ENCODE measurements around the gene SPRY4.

- TF ChIP-seq CTCF (conservative IDR thresholded peaks at IDR 0.05) (no peak), ZFX (IDR thresholded peaks at IDR 0.05) (no peak)
These were observed 5.2 kb upstream of the SPRY4 start for GRCh38 chr5:142330026-142330425.

Data from C4-2B (cell line).